HG02588 (cell line): ENCODE data around the gene PSME4.
"Not testable (repeated sequence)": the region's sequence is repeated elsewhere in the genome, so short reads cannot be mapped to it uniquely, and the experiment has no call there.

ENCODE experiments used
- ATAC-seq: cut with Tn5 transposase; IDR thresholded peaks from one replicate; pipeline ENCODE4 v1.9.1; 2021; ENCODE audit warnings: mild to moderate bottlenecking, moderate library complexity; ENCODE audit not compliant: unreplicated experiment

Gene PSME4

DNA sequence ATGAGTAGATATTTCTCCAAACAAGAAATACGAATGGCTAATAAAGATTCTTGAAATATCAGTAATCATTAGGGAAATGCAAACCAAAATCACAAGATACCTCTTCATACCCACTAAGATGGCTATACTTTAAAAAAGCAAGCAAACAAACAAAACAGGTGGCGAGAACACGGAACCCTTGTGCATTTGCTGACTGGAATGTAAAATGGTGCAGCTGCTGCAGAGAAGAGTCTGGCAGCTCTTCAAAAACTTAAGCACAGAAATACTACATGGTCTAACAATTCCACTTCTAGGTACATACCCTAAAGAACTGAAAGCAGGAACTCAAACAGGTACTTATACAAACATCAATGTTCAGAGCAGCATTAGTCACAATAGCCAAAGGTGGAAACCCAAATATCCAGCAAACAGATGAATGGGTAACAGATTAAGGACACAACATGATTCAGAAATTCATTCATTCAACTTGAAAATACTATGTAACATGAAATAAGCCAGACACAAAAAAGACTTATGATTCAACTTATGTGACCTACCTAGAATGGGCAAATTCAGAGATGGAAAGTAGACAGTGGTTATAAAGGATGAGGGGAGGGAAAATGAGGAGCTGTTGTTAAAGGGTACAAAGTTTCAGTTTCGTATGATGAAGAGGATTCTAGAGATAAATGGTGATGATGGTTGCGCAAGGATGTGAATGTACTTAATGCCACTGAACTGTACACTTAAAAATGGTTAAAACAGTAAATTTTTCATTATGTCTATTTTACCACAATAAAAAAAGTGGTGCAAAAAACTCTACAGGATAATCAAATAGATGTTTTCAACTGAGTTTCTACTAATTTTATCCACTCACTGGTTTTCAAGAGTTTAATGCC, 84.2 kb downstream of the PSME4 start:
- ATAC-seq, result no peak

DNA sequence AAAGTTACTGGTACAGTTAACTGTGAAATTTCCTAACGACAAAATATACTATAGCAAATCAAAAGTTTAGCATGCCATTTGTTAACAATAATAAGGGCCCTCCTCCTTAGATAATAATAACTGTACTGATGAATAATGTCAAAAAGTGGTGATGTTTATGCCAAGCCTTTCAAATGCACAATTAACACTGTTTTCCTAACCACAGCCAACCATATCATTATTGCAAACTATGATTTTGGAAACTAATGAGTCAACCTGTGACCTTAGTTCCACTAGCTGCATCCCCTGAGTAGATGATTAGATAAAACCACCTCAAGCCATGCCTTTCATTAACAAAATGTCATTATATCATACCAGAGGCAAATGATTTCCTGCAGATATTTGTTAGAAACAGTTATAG, 85.9 kb downstream of the PSME4 start:
- ATAC-seq, result no peak

DNA sequence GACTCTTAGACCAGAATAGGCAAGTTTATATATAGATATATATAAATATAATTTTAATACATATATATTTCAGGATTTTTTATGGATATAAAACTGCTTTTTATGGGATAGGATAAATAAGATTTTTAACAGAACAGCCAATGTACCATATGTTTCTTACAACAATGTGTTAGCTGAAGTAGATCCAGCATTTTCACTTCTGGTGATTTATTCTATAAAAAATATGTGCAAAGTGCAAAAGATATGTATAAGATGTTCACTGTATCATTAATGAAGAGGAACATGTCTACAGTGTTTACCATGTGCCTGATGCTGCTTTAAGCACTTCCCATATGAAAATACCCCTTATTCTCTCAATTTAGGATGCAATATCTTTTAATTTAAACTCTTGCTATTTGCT, 88.8 kb downstream of the PSME4 start:
- ATAC-seq, result no peak

DNA sequence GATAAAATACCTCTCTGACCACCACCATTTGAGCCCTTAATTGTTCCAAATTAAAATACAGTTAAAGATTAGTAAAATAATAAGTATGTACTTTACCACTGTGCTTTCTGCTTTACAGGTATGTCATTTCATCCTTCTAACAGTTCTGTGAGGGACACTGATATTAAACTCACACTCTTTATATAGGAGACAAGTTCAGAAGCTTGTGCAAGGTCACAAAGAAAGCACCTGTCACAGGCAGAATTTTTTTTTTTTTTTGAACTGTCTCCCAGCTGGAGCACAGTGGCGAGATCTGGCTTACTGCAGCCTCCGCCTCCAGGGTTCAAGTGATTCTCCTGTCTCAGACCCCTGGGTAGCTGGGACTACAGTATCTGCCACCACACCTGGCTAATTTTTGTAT, 89.4 kb downstream of the PSME4 start:
- no peak for ATAC-seq

DNA sequence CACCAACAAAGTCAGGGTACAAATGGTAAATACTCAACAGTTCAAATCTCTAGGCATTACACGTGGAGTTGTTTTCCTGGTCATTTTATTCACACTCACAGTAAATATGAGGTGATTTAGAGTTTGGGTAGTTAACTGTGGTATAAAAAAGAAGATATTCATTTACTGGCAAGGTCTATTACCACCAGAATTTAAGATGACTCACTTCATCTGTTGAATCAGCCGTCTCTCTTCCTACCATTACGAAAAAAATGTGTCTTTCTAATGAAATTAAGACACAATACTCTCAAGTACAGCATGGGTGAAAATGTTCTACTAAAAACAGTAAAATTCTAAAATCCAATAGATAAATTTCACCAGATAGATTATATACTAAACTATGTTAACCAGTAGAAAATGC, 90.0 kb downstream of the PSME4 start:
- no peak for ATAC-seq

DNA sequence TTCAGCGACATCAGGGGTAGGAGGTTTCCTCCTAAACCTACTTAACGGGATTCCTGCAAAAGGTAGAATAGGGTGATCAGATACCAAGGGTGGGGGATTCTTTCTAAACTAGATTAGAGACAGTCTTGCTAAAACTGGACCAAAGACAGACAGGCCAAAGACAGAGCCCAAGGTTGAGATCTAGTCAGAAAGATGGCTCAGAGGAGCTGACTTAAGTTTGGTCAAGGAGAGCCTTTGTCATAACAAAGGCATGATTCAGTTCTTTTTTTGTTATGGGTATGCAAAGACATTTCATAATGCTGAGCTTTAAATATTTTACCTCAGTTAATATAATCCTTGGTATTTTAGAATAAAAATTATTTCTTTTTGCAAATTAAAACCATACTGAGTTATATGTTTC, 93.2 kb downstream of the PSME4 start:
- ATAC-seq, result no peak

DNA sequence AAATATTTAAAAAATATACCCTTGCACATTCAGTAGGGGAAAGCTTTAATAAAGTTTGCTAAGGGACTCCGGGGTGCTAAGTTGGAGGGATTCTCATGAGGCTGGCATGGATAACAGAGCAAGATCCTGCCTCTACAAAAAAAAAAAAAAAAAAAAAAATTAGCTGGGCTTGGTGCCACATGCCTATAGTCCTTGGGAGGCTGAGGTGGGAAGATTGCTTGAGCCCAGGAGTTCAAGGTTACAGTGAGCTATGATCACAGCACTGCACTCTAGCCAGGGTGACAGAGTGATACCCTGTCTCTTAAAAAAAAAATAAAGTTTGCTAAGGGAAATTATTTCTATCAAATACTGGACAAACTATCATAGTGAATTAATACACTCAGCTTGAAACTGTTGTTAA, 93.7 kb downstream of the PSME4 start:
- ATAC-seq, result no peak

DNA sequence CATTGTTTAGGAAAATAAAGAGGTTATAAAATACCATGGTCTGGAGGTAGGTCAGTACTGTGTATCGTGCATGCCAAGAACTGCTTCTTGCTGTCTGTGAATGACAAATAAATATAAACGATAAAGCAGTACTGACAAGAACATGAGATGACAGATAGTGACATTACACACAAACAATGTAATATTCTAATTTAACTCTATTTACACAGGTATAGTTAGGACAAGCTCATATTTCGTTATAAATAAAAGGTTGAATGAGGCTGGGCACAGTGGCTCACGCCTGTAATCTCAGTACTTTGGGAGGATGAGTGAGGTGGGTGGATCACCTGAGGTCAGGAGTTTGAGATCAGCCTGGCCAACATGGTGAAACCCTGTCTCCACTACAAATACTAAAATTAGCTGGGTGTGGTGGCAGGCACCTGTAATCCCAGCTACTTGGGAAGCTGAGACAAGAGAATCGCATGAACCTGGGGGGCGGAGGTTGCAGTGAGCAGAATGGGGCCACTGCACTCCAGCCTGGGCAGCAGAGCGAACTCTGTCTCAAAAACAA, 96.3 kb downstream of the PSME4 start:
- ATAC-seq, result no peak

DNA sequence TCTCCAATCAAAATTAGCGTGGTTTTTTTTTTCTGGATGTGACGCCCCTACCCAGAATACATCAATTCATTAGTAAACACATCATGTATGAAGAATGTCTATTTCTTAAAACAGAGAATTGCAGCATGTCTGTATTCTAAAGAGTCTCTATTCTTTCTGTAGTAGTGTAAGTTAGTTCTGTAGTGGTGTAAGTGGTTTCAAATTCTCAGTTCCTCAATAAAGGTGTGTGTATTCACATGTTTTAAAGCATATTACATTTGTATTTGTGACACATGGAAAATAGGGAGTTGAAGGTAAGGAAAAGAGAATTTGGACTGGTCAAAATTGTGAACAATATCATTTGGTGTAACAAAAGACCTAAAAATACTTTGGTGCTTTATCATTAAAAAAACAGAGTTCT, 103.0 kb downstream of the PSME4 start:
- no peak for ATAC-seq

DNA sequence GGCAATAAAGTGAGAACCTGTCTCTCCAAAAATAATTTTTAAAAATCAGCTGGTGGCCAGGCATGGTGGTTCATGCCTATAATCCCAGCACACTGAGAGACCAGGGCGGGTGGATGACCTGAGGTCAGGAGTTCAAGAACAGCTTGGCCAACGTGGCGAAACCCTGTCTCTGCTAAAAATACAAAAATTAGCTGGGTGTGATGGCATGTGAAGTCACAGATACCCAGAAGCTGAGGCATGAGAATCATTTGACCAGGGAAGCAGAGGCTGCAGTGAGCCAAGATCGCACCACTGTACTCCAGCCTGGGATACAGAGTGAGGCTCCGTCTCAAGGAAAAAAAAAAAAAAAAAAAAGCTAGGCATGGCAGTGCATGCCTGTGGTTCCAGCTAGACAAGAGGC, 103.6 kb downstream of the PSME4 start:
- ATAC-seq, result no peak

DNA sequence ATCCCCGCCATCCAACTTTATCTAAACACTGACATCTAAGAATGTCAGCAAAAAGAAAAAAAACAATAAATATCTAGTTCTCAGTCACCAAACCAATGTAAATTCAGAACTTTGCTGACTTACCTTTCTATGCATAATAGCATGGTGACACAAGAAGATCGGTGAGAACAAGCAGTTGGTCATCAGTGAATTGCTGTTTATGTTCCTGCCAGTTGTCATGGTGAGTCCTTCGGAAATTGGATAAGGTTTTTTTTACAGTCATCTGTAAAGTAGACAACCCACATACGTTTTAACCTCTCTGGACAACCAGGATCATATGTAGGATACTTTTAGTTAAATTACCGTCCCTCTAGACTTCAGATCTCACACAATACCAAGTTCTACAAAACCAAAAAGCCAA, 104.8 kb downstream of the PSME4 start:
- no peak for ATAC-seq

DNA sequence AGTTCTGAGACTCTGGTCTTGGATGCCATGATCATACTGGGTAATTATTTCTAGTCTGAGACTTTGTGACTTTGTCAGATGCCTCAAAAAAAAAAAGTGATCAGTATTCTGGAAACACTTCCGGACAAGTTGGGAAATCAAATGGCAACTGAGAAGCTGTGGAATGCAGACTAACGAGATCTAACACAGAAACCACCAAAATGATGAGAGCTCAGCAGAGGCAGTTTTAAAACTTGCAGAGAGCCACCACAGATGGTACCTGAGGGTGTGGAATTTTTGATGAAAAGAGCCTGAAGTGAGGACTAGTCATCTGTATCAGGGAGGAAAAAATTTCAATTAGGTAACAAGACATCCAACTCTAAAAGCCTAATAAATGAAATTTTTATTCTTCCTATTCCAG, 105.5 kb downstream of the PSME4 start:
- no peak for ATAC-seq

DNA sequence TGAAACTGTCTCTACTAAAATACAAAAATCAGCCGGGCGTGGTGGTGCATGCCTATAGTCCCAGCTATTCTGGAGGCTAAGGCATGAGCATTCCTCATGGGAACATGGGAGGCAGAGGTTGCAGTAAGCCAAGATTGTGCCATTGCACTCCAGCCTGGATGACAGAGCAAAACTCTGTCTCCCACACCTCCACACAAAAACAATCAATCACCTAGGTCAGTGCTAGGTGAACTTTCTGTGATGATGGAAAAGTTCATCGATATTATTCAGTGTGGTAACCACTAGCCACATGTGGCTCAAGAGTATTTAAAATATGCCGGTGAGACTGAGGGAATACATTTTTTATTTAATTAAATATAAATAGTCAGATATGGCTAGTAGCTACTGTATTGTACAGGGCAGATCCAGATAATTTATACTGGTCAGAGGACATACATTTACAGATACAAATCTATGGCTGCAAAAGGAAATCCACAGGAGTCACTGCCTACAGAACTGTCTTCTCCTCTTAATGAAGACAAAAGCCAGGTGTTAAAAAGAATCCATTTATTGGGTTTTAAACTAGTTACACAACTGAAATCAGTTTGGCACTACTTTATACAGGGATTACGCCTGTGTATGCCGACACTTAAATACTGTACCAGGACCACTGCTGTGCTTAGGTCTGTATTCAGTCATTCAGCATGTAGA, 107.1 kb downstream of the PSME4 start:
- ATAC-seq, result no peak

DNA sequence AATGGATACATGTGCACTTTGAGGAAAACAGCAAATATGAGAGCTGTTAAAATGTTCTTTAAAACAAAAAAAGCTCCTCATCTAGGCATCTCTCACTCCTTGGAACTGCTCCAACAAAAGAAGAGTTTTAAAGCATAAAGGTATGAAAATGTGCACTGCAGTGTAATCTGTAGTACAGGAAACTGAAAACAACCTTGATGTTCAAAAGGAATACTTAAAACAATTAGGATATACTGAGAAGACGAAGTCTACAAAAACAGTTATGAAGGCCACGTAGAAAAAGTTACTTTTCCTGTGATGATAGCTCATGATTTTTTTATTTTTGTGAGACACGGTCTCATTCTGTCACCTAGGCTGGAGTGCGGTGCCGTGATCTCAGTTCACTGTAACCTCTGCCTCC, 109.0 kb downstream of the PSME4 start:
- ATAC-seq, result no peak

DNA sequence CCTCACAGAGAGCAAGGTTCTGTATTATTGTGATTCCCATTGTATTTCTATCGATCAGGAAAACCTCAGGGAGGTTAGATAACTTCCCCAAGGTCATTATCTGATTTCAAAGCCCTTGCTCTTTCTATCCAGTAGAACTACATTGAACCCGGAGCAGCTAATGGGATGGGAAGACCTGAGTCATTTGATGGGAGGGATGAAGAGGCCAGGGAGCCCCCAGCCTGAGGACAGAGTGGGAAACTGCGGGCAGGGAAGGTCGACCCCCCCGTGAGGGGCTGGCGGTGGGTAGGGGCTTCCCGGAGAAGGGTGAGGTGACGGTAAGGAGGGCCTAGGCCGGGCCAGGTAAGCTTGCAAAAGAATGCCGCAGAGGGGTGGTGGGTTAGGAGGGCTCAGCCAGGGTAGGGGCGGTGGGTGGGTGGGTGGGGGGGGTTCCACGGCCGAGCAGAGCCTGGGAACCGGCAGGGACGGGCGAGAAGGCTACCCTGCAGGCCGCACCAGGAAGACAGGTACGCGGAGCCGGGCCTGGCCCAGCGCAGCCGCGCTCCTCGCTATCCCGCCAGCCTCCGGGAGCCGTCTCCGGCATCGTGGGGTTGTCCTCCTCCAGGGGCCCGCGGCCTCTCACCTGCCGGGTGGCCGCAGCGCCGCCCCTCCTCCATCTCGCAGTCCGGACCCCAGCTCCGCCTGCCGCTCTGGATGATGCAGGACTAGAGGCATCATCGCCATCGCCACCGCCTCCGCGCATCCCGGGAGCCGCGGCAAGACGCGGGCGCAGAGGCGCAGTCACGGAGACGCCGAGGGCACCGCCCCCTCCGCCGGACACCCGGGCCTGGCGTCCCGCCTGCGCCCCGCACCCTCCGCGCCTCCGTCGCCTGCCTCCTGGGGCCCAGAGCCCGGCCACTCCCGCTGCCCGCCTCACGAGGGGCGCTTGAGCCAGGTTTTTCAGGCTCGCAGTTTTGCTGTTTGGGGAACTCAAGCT, 111.3 kb downstream of the PSME4 start, which contains the start of gene GPR75:
GPR75 (minus strand) TSS at position 762 of the 976 bp plus-strand sequence. CDS start 5,211 bp downstream, outside the sequence.
- ATAC-seq, result no peak

DNA sequence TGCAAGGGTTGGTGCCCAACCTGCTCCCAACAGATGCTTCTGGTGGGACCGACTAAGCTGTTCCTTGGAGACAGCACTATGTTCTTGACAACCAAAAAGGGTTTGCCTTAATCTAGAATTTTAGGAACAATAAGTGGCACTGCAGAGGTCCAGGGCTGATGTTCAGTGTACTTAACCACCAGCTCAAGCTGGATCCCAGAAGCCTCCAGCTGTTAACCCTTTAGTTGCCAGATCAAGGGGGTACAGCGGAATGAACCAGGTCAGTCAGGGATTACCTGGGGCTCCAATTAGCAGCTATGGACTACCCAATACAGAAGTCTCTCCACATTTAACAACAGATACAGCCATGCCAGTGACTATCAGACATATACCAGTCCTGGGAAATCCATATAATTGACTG, 114.5 kb downstream of the PSME4 start:
- ATAC-seq, result no peak

DNA sequence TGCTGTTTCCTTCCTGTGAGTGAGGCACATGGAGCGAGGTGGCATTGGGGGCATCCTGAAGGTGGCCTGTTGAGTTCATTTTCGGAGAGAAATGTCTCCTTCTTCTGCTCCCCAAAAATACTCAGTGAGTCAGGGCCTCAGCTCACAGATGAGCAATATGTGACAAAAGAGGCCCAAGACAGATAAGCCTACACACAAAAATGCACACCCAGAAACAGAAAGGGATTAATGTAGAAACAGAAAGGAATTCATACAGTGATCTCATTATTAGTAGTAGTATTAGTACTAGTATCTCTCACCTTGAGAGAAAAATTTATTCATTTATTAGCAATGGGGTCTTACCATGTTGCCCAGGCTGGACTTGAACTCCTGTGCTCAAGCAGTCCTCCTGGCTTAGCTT, 116.1 kb downstream of the PSME4 start:
- ATAC-seq, result no peak

DNA sequence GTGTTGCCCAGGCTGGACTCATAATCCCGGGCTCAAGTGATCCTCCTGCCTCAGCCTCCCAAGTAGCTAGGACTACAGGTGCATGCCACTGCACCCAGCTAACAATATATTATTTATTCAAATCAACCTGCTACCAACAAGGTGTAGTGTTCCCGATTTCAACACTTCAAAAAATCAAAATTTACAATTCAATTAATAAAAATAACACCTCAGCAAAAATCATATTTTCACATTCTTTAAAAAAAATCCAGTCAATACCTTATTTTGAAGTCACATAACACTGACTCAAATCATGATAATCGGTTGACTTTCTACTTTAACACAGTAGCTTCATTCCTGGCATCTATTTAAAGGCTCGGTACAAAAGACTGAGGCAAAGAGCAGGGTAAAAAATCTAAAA, 118.3 kb downstream of the PSME4 start:
- no peak for ATAC-seq

DNA sequence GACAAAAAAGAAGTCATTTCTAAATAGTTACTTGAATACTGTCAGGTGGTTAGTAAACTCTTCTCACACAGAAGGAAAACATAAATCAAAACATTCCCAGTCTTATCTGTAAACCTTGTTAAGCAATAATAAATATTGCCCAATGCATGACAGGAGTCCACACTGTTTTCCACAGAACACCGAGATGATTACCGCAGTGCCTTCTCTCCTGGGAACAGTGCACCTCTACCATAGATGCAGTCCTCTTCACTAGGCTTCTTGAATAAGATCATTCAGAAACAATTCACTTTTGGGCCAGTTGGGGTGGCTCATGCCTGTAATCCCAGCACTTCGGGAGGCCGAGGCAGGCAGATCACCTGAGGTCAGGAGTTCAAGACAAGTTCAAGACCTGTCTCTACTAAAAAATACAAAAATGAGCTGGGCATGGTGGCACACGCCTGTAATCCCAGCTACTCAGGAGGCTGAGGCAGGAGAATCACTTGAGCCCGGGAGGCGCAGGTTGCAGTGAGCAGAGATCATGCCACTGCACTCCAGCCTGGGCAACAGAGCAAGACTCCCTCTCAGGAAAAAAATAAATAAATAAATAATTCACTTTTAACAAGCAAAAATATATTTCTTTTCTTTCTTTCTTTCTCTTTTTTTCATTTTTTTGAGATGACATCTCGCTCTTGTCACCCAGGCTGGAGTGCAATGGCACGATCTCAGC, 119.6 kb downstream of the PSME4 start:
- not testable (repeated sequence) for ATAC-seq

DNA sequence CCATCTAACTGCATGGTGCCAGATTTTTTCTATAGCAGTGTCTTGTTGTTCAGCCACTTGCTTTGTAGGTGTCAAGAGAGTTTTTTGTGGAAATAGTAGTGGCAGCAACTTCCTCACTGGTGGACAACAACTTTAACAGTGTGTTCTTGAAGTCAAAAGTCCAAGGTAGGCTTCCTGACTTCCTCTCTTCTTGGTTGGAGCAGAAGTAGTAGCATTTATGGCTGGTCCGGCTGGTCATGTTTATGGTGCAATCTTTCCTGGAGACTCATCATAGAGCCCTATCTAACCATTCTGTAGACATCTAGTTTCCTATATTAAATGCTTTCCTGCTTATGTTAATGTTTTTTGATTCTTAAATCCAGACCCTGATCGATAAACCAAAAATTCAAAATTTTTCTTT, 122.7 kb downstream of the PSME4 start:
- ATAC-seq, result no peak
